Duodenal mucosa (tissue), 2 donors: ENCODE results near the gene FLOT2.

Source experiments
- H3K27ac ChIP-seq: one replicate; pipeline ENCODE4 v1.7.0; 2013; ENCODE audit warnings: low read depth, low read length
- H3K27me3 ChIP-seq, 2 donors: one replicate each; pipeline ENCODE4 v1.7.0; 2013; ENCODE audit warnings: low read length in 2 of 2, control low read depth in 1 of 2; ENCODE audit not compliant: insufficient read depth in 2 of 2, control insufficient read depth in 1 of 2
- H3K36me3 ChIP-seq, 2 donors: one replicate each; pipeline ENCODE4 v1.7.0; 2013; ENCODE audit warnings: low read length in 2 of 2, control low read depth in 1 of 2; ENCODE audit not compliant: insufficient read depth in 2 of 2, control insufficient read depth in 1 of 2
- H3K4me1 ChIP-seq, 2 donors: one replicate each; pipeline ENCODE4 v1.7.0; 2013; ENCODE audit warnings: low read length in 2 of 2, control low read depth in 1 of 2; ENCODE audit not compliant: insufficient read depth in 2 of 2, control insufficient read depth in 1 of 2
- H3K4me3 ChIP-seq, 2 donors: one replicate each; pipeline ENCODE4 v1.7.0; 2013; ENCODE audit warnings: low read length in 2 of 2, low read depth in 1 of 2
- H3K9ac ChIP-seq, 2 donors: one replicate each; pipeline ENCODE4 v1.7.0; 2013; ENCODE audit warnings: low read length in 2 of 2, low read depth in 1 of 2
- H3K9me3 ChIP-seq, 2 donors: one replicate each; pipeline ENCODE4 v1.7.0; 2013; ENCODE audit warnings: low read length in 2 of 2, control low read depth in 1 of 2; ENCODE audit not compliant: control insufficient read depth in 1 of 2

Gene FLOT2, protein sequence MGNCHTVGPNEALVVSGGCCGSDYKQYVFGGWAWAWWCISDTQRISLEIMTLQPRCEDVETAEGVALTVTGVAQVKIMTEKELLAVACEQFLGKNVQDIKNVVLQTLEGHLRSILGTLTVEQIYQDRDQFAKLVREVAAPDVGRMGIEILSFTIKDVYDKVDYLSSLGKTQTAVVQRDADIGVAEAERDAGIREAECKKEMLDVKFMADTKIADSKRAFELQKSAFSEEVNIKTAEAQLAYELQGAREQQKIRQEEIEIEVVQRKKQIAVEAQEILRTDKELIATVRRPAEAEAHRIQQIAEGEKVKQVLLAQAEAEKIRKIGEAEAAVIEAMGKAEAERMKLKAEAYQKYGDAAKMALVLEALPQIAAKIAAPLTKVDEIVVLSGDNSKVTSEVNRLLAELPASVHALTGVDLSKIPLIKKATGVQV

DNA sequence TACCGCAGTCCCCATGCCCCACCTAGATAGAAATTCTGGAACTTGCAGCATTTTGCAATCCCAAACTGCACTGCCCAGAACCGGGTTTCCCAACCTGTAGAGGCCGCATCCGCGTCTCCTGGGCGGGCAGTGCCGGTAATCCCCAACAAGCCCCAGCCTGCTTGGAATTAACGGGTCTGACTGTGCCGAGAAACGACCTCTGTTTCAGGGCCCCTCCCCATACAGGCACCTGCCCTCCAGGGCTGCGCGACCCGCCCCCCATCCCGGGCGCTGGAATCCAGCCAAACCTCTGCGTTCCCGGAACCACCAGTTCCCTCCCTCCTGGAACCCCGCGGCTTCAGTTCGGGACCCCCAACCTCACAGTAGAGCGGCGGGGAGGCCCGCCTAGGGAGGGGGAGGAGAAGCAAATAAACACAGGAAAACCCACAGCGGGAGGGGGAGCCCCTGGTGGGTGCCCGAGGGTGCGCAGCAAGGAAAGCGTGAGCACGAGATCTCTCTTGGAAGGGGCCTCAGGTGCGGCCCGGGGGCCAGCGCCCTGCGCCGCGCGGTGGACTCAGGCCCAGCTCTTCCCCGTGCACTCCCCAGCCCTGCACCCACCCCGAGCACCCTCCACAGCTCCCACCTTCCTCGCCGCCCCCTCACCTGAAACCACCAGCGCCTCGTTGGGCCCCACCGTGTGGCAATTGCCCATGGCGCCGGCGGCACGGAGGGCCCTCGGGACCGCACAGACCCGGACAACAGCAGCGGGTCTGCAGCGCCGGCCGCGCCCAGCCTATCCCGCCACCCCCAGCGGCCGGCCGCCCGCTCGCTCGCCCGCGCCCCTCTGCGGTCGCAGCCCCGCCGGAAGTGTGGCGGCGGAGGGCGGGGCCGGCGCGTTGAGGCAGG is at the start of gene FLOT2:
TSS of gene FLOT2 (minus strand) at position 850 of the 885 bp plus-strand sequence. CDS start at position 691, 159 bp downstream.
- peaks cover 34 to 42% of the 10 kb centered on the region in 2 donors for H3K4me1 ChIP-seq
- no peaks in the 10 kb centered on the region for H3K27me3 ChIP-seq
- no peaks in the 10 kb centered on the region for H3K9me3 ChIP-seq
- H3K9ac ChIP-seq = peak within 1 kb of the TSS; percentile 67 to 85
- H3K27ac ChIP-seq = peak within 1 kb of the TSS; percentile 81
- H3K4me3 ChIP-seq = peak within 1 kb of the TSS; percentile 80 to 87
- no peaks in the 10 kb centered on the region for H3K36me3 ChIP-seq

DNA sequence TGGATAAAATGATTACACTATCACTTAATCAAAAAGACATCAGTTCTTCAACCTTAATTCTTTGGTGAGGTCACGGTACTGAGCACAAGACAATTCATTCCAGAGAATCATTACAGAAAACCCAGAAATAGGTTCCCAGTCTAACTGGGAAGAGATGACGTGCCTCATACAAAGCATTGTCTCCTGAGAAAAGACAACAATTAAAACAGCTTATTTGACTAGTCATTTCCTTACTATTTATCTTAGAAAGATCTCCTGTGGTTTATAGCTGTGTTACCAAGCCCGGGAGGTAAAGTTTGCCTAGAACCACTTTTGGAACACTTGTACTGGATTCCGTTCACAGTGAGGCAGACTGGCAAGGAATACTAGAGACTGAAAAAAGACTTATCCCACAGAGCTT is 48.7 kb upstream of the FLOT2 start:
- Histone ChIP-seq H3K4me3 (no peak overlapping the region), H3K9me3 (no peaks in the 10 kb centered on the region), H3K27me3 (no peaks in the 10 kb centered on the region), H3K36me3 (peaks cover 0 to 17% of the 10 kb centered on the region in 2 donors), H3K4me1 (peaks cover 21 to 31% of the 10 kb centered on the region in 2 donors), H3K9ac (no peak overlapping the region), H3K27ac (no peak overlapping the region)

DNA sequence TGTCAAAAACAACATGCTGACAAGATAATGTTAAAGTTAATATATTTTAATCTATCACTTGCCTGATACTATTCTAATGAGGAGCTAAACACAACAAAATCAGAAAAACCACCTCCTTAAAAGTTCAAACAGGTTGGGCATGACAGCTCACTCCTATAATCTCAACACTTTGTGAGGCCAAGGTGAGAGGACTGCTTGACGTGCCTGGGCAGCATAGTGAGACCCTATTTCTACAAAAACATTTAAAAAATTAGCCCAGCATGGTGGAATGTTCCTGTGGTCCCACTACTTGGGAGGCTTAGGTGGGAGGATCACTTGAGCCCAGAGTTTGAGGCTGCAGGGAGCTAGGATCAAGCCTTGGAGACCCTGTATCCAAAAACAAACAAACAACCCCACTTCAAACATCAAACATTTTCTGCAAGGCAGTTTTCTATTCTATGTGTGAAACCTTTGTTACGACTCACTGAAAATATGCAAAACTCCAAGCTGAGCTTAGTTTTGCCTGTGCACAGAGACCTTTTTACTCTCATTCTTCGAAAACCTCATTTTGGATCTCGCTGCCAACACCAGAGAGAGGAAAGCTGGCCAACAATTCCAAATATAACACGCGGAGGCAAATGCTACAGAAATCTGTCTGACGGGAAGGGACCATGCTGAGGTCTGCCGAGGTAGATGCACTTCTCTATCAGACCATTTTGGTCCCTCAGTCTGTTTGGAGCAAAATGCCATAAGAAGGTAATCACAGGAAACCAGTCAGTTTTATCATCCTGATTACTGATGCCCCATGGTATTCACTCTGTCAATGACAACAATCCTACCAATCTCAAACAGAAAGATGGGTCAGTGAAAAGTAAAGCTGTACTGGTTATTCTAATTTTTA is 47.6 kb upstream of the FLOT2 start:
- Histone ChIP-seq H3K4me3 (no peak overlapping the region), H3K9ac (no peak overlapping the region), H3K27me3 (no peaks in the 10 kb centered on the region), H3K9me3 (no peaks in the 10 kb centered on the region), H3K27ac (no peak overlapping the region), H3K36me3 (peaks cover 0 to 20% of the 10 kb centered on the region in 2 donors), H3K4me1 (peaks cover 25 to 31% of the 10 kb centered on the region in 2 donors)

DNA sequence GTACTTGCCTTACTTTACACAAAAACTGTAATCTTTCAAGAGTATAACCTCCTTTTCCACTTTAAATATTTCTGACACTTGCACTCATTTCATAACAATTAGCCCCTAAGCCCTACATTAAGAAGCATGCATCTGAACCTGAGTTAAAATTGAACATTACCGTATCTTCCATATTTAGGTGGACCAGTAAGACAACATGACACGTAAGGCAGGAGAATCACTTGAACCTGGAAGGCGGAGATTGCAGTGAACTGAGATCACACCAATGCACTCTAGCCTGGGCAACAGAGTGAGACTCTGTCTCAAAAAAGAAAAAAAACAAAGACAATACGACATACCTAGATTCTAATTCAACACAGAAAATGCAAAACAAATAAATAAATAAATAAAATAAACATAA is 46.8 kb upstream of the FLOT2 start:
- H3K27ac ChIP-seq = no peak overlapping the region
- no peaks in the 10 kb centered on the region for H3K9me3 ChIP-seq
- H3K9ac ChIP-seq = no peak overlapping the region
- H3K36me3 ChIP-seq = peaks cover 0 to 20% of the 10 kb centered on the region in 2 donors
- no peak overlapping the region for H3K4me3 ChIP-seq
- H3K27me3 ChIP-seq = no peaks in the 10 kb centered on the region
- peaks cover 26 to 31% of the 10 kb centered on the region in 2 donors for H3K4me1 ChIP-seq

DNA sequence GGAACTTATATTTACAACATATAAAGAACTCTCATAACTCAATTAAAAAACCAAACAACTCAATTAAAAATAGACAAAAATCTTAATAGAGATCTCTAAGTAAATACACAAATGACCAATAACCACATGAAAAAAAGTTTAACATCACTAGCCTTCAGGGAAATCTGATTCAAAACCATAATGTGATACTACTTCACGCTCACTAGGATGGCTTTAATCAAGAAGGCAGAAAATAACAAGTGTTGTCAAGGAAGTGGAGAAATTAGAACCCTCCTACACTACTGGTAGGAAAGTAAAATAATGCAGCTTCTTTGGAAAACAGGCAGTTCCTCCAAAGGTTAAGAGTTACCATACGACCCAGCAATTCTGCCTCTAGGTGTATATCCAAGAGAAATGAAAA is 45.4 kb upstream of the FLOT2 start:
- no peak overlapping the region for H3K9ac ChIP-seq
- no peak overlapping the region for H3K4me3 ChIP-seq
- H3K4me1 ChIP-seq = peaks cover 18 to 24% of the 10 kb centered on the region in 2 donors
- H3K9me3 ChIP-seq = no peaks in the 10 kb centered on the region
- H3K36me3 ChIP-seq = peaks cover 0 to 28% of the 10 kb centered on the region in 2 donors
- no peaks in the 10 kb centered on the region for H3K27me3 ChIP-seq
- H3K27ac ChIP-seq = no peak overlapping the region

DNA sequence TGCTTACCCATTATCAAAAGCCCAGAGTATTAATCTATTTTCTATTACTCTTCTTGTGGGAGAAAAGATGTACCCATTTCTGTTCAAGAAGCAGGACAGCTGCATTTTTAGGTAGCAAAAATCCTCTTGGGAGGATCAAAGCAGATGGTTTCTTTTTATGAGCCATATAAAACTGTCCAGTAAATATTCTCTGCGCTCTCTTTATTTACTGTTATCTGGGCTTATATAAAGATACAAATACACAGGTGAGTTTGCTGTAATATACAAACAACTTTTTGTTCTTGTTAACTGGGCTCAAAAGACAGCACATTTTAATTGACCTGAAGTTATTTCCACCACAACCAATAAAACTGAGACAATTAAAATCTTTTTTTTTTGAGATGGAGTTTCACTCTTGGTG is 43.7 kb upstream of the FLOT2 start:
- peaks cover 0 to 28% of the 10 kb centered on the region in 2 donors for H3K36me3 ChIP-seq
- H3K4me3 ChIP-seq = no peak overlapping the region
- no peak overlapping the region for H3K9ac ChIP-seq
- H3K4me1 ChIP-seq = peaks cover 15 to 23% of the 10 kb centered on the region in 2 donors
- H3K27ac ChIP-seq = no peak overlapping the region
- no peaks in the 10 kb centered on the region for H3K27me3 ChIP-seq
- H3K9me3 ChIP-seq = no peaks in the 10 kb centered on the region

DNA sequence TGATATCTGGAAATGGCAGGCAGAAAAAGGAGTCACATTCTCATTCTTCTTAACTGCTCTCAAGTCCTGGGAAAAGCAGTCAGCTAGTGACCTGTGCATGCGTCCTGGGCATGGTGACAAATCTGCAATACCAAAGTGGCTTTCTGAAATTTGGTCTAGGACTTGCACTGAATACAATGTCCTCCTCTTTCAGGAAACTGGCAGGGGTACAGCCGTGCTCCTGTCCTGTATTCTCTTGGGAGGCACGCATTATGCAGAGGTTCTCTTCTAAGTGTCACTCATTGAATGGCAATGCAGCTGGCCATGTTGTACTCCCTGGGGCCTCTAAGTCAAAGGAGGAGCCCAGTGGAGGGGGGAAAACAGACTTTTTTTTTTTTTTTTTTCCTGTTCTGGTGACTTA is 43.1 kb upstream of the FLOT2 start:
- no peaks in the 10 kb centered on the region for H3K27me3 ChIP-seq
- H3K4me1 ChIP-seq = peaks cover 20 to 24% of the 10 kb centered on the region in 2 donors
- H3K36me3 ChIP-seq = peaks cover 2 to 28% of the 10 kb centered on the region in 2 donors
- H3K27ac ChIP-seq = no peak overlapping the region
- no peak overlapping the region for H3K4me3 ChIP-seq
- no peak overlapping the region for H3K9ac ChIP-seq
- H3K9me3 ChIP-seq = no peaks in the 10 kb centered on the region

DNA sequence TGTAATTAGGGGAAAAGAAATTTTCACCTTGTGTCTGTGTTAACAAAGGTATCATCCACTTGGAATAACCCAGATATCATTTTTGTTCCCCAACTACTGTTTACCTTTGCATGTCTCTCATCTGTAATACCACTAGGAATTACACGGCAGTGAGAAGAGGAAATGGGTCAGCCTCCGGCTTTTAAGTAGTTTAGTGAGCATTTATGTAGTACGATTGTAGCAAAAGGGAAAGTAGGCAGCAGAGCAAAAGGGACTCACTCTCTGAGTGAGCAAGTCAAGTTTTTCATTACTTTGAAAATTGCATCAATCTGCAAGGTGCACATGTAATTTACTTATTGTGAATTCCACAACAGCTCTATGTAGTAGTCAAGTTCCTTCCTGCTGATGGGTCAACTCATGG is 42.6 kb upstream of the FLOT2 start:
- Histone ChIP-seq H3K9ac (no peak overlapping the region), H3K4me3 (no peak overlapping the region)

DNA sequence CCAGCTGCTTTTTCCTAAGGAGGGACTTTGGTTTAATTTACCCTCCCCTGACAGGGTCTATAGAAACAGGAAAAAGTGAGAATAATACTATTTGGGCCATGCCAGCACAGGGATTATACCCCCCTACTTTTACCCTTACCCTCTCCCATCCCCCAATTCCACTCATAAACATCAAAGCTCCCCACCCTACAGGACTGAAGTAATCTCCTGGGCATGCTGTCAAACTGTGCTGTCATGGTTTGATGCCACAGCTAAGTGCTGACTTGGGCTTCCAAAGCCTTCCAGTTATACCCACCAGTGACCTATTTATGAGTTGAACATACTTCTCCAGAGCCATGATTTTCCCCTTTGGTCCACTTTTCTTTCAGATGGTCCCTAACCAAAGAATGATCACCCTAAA is 41.0 kb upstream of the FLOT2 start:
- Histone ChIP-seq H3K27ac (no peak overlapping the region), H3K4me1 (peaks cover 18 to 20% of the 10 kb centered on the region in 2 donors), H3K4me3 (no peak overlapping the region), H3K9ac (no peak overlapping the region), H3K27me3 (no peaks in the 10 kb centered on the region), H3K9me3 (no peaks in the 10 kb centered on the region), H3K36me3 (peaks cover 4 to 25% of the 10 kb centered on the region in 2 donors)

More for the DNA sequence above, 42.6 kb upstream of the FLOT2 start:
- H3K9me3 ChIP-seq = no peaks in the 10 kb centered on the region
- H3K4me1 ChIP-seq = peaks cover 20 to 21% of the 10 kb centered on the region in 2 donors
- peaks cover 4 to 28% of the 10 kb centered on the region in 2 donors for H3K36me3 ChIP-seq
- no peaks in the 10 kb centered on the region for H3K27me3 ChIP-seq
- no peak overlapping the region for H3K27ac ChIP-seq
